H1 (cell line): ENCODE measurements around the gene CFAP100. TPM values are rescaled to one million over a fixed set of nuclear protein-coding genes. Genes with fewer than 3 reads are reported as not detected.

Experiments used
- CTCF ChIA-PET: fragments of 300-600 bp; sonication (Branson Sonifier 250); formaldehyde crosslinking; loops from one replicate; lab custom pipeline; 2021; ENCODE audit not compliant: partially characterized antibody; lab: Charles Lee
- POLR2A ChIA-PET: fragments of 300-600 bp; sonication (Branson Sonifier 250); formaldehyde crosslinking; loops from one replicate; lab custom pipeline; 2021; ENCODE audit warnings: inconsistent platforms; ENCODE audit not compliant: partially characterized antibody; lab: Charles Lee
- DNase-seq, 2 experiments: peaks; one replicate each; pipeline versions ENCODE4 v3.0.0 to v3.0.0-alpha.2; 2010 to 2022; ENCODE audit warnings: low spot score in 2 of 2, low read depth in 1 of 2, mixed read lengths in 1 of 2
- FAIRE-seq: peaks from 2 replicates; lab custom pipeline; 2011; peaks lifted over from hg19 to GRCh38; lab: Jason Lieb, UNC
- H2AFZ ChIP-seq: 2 replicates; pipeline ENCODE4 v1.8.1; 2012; ENCODE audit warnings: low read length, inconsistent platforms
- H2AK5ac ChIP-seq: 2 replicates; pipeline ENCODE4 v1.6.1; 2013; ENCODE audit warnings: low read depth, low read length
- H2BK120ac ChIP-seq: replicated peaks from 2 replicates; pipeline ENCODE3; 2013; ENCODE audit warnings: low read depth, low read length, inconsistent platforms
- H2BK12ac ChIP-seq: 2 replicates; pipeline ENCODE4 v1.6.1; 2013; ENCODE audit warnings: low read depth, low read length
- H2BK15ac ChIP-seq: 2 replicates; pipeline ENCODE4 v1.6.1; 2013; ENCODE audit warnings: low read length
- H2BK20ac ChIP-seq: 2 replicates; pipeline ENCODE4 v1.6.1; 2013; ENCODE audit warnings: low read length
- H2BK5ac ChIP-seq: 2 replicates; pipeline ENCODE4 v1.6.1; 2013; ENCODE audit warnings: low read depth, low read length
- H3K14ac ChIP-seq: 2 replicates; pipeline ENCODE4 v1.6.1; 2013; ENCODE audit warnings: inconsistent platforms; ENCODE audit not compliant: insufficient read length
- H3K18ac ChIP-seq: 2 replicates; pipeline ENCODE4 v1.6.1; 2013; ENCODE audit warnings: low read length; ENCODE audit errors: extremely low read depth
- H3K23ac ChIP-seq: 2 replicates; pipeline ENCODE4 v1.6.1; 2013; ENCODE audit warnings: inconsistent platforms; ENCODE audit not compliant: insufficient read length
- H3K23me2 ChIP-seq: 2 replicates; pipeline ENCODE4 v1.6.1; 2013; ENCODE audit warnings: low read depth, low read length
- H3K27ac ChIP-seq: 2 replicates; pipeline ENCODE4 v1.6.1; 2011; ENCODE audit warnings: low read depth, low read length, inconsistent platforms
- H3K27me3 ChIP-seq, 4 experiments: replicated peaks in 1 of 4; 1 replicate in 1 of 4; 2 replicates in 3 of 4; pipeline versions ENCODE4 v1.6.1 to v1.8.1; 2011 to 2013; ENCODE audit warnings: low read length in 3 of 4, mild to moderate bottlenecking in 3 of 4, inconsistent platforms in 2 of 4, mixed read lengths in 2 of 4, moderate library complexity in 1 of 4; ENCODE audit not compliant: control insufficient read depth in 3 of 4, insufficient read depth in 3 of 4; ENCODE audit errors: extremely low read depth in 1 of 4
- H3K36me3 ChIP-seq, 4 experiments: 2 replicates each; pipeline versions ENCODE4 v1.6.1 to v1.8.1; 2011 to 2013; ENCODE audit warnings: mild to moderate bottlenecking in 4 of 4, low read length in 3 of 4, moderate library complexity in 2 of 4, control low read depth in 1 of 4, inconsistent platforms in 1 of 4; ENCODE audit not compliant: insufficient read depth in 4 of 4, control insufficient read depth in 2 of 4
- H3K4ac ChIP-seq: replicated peaks from 2 replicates; pipeline ENCODE3; 2013; ENCODE audit warnings: low read length, low read depth, mixed read lengths, inconsistent platforms; ENCODE audit not compliant: insufficient read length
- H3K4me1 ChIP-seq, 4 experiments: replicated peaks in 1 of 4; 1 replicate in 1 of 4; 2 replicates in 3 of 4; pipeline versions ENCODE4 v1.6.1 to v1.8.1; 2011 to 2013; ENCODE audit warnings: low read length in 3 of 4, inconsistent platforms in 2 of 4, mixed read lengths in 1 of 4; ENCODE audit not compliant: insufficient read depth in 4 of 4, control insufficient read depth in 3 of 4
- H3K4me2 ChIP-seq, 2 experiments: 2 replicates each; pipeline versions ENCODE4 v1.6.1 to v1.8.1; 2011 to 2013; ENCODE audit warnings: low read depth in 2 of 2, low read length in 2 of 2, control low read depth in 1 of 2, inconsistent platforms in 1 of 2, mild to moderate bottlenecking in 1 of 2; ENCODE audit not compliant: insufficient read depth in 1 of 2
- H3K4me3 ChIP-seq, 4 experiments: fragments of 200-600, 300-600 bp in 1 of 4; sonication (generic), shearing (Covaris generic), sonication (Bioruptor Twin) in 1 of 4; 2 replicates each; pipeline versions ENCODE4 v1.5.1 to v1.8.1; 2011 to 2016; ENCODE audit warnings: low read length in 4 of 4, low read depth in 3 of 4, control low read depth in 2 of 4, inconsistent platforms in 2 of 4, mild to moderate bottlenecking in 2 of 4, mixed read lengths in 1 of 4, moderate library complexity in 1 of 4; ENCODE audit not compliant: insufficient read depth in 2 of 4; ENCODE audit errors: extremely low read depth in 1 of 4
- H3K56ac ChIP-seq: replicated peaks from 2 replicates; pipeline ENCODE3; 2013; ENCODE audit warnings: low read depth, mild to moderate bottlenecking, mixed read lengths, low read length, inconsistent platforms; ENCODE audit not compliant: insufficient read length
- H3K79me1 ChIP-seq: 2 replicates; pipeline ENCODE4 v1.6.1; 2013; ENCODE audit warnings: low read depth, low read length, control low read depth
- H3K79me2 ChIP-seq, 2 experiments: 2 replicates each; pipeline versions ENCODE4 v1.6.1 to v1.8.1; 2012 to 2013; ENCODE audit warnings: low read length in 2 of 2, mild to moderate bottlenecking in 2 of 2, inconsistent platforms in 1 of 2; ENCODE audit not compliant: insufficient read depth in 2 of 2, control insufficient read depth in 1 of 2
- H3K9ac ChIP-seq, 4 experiments: replicated peaks in 1 of 4; 1 replicate in 1 of 4; 2 replicates in 3 of 4; pipeline versions ENCODE4 v1.6.1 to v1.8.1; 2011 to 2013; ENCODE audit warnings: low read depth in 3 of 4, low read length in 3 of 4, control low read depth in 2 of 4, mild to moderate bottlenecking in 2 of 4, moderate library complexity in 2 of 4, inconsistent platforms in 1 of 4; ENCODE audit errors: extremely low read depth in 1 of 4
- H3K9me3 ChIP-seq, 2 experiments: 2 replicates each; pipeline versions ENCODE4 v1.6.1 to v1.8.1; 2012 to 2013; ENCODE audit warnings: mild to moderate bottlenecking in 2 of 2, moderate library complexity in 2 of 2, control low read depth in 1 of 2, inconsistent platforms in 1 of 2, low read depth in 1 of 2, low read length in 1 of 2, mixed read lengths in 1 of 2; ENCODE audit not compliant: insufficient read depth in 2 of 2
- H4K20me1 ChIP-seq, 2 experiments: replicated peaks in 1 of 2; 2 replicates each; pipeline versions ENCODE3 to v1.8.1; 2011 to 2013; ENCODE audit warnings: inconsistent platforms in 2 of 2, low read length in 2 of 2, mild to moderate bottlenecking in 1 of 2; ENCODE audit not compliant: insufficient read depth in 2 of 2, control insufficient read depth in 1 of 2
- H4K5ac ChIP-seq: 2 replicates; pipeline ENCODE4 v1.6.1; 2013; ENCODE audit warnings: low read length, low read depth, mixed read lengths, inconsistent platforms; ENCODE audit not compliant: insufficient read length
- H4K8ac ChIP-seq: 2 replicates; pipeline ENCODE4 v1.8.0; 2013; ENCODE audit warnings: mild to moderate bottlenecking, moderate library complexity, low read length, inconsistent platforms; ENCODE audit not compliant: insufficient read depth; ENCODE audit errors: extremely low read depth
- H4K91ac ChIP-seq: replicated peaks from 2 replicates; pipeline ENCODE3; 2013; ENCODE audit warnings: low read length, mixed read lengths, inconsistent platforms; ENCODE audit not compliant: insufficient read length
- YY1 ChIP-seq: IDR thresholded peaks from 2 replicates; pipeline ENCODE4 v1.6.1; 2011; ENCODE audit warnings: low read depth, mild to moderate bottlenecking, low read length
- WGBS, 2 experiments: shearing (Covaris generic) in 1 of 2; methylation state at CpG; one replicate each; pipeline versions ENCODE4 v1.1.6 to v1.1.7; 2013 to 2015; ENCODE audit warnings: low lambda C conversion rate in 2 of 2, mixed read lengths in 2 of 2, inconsistent platforms in 1 of 2, low coverage in 1 of 2, missing lambda C conversion rate in 1 of 2; ENCODE audit not compliant: insufficient replicate concordance in 2 of 2, insufficient coverage in 1 of 2, insufficient read length in 1 of 2; ENCODE audit errors: extremely low coverage in 1 of 2, missing lambda C conversion rate in 1 of 2; 5-methylcytosine and 5-hydroxymethylcytosine counted together
- polyA plus RNA-seq, 7 experiments: library from polyadenylated mRNA; depleted of rRNA in 3 of 7; stranded (reverse) in 5 of 7; unstranded in 2 of 7; fragments of >200 nt in 5 of 7; fragments of 200-250 nt in 2 of 7; gene quantifications; 1 replicate in 5 of 7; 2 replicates in 1 of 7; 4 replicates in 1 of 7; pipeline versions ENCODE4 v1.2.1 to v1.2.3, GENCODE V29; 2011 to 2013; ENCODE audit warnings: missing spikeins in 2 of 7, mixed read lengths in 2 of 7
- total RNA-seq: library from RNA; stranded (reverse); fragmentation: NEBNext Ultra II Directional; extraction: Animal tissue kit (Norgen Biotek cat#: 25700); gene quantifications from 2 replicates; pipeline ENCODE4 v1.2.1, GENCODE V29; 2021

Gene CFAP100
- total and polyA plus RNA-seq, 2 of the 8 experiments (the other 6 are each of a cell fraction or from before 2014, with no cell fraction given): 0.17 TPM; not detected in 1

DNA sequence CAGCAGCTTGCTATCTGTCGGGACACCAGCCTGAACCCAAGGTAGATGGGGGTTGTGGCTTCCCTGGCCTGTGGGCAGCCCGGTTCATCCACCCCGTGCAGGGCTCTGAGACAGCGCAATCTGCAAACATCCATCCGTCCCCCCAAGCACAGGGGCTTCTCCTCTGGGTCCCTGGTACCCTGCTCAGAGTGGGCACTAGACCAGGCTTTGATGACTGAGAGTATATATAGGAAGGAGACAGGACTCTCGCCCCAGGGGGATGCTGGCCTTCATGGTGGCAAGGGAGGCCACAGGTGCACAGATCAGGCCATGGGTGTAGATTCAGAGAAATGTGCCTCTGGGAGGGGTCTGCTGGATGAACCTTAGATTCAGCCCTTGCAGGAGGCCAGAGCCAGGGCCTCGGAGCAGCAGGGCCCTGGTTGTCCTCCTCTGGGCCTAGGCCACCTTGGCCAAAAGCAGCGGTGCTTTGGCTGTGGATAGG, 40.3 kb downstream of the CFAP100 start:
- no peak overlapping the region for H3K4me2 ChIP-seq
- H4K8ac ChIP-seq: no peak overlapping the region
- H3K4me1 ChIP-seq: no peaks in the 10 kb centered on the region; a peak in 1 of 7 replicates
- H3K79me2 ChIP-seq: no peaks in the 10 kb centered on the region
- no peaks in the 10 kb centered on the region for H3K9me3 ChIP-seq
- H3K4ac ChIP-seq: no peak overlapping the region
- H3K4me3 ChIP-seq: no peak overlapping the region
- H3K27ac ChIP-seq: no peak overlapping the region
- ChIA-PET POLR2A (interaction anchor here (0.6 to 2.8 kb wide), 4 partner anchors 11 to 436 kb away, joined by 3 to 13 read pairs (median 6); no protein-coding TSS in a partner anchor), CTCF (interaction anchor here (0.8 to 2.0 kb wide), 4 partner anchors 22 to 276 kb away, joined by 3 to 5 read pairs (median 3); no protein-coding TSS in a partner anchor)
- H2BK12ac ChIP-seq: no peak overlapping the region
- no peak overlapping the region for H3K9ac ChIP-seq
- H4K91ac ChIP-seq: no peak overlapping the region
- no peak for DNase-seq
- H2BK120ac ChIP-seq: no peak overlapping the region
- 85% methylated on average over 5 of the region's 8 CpGs; no CpG with 5 or more reads in 1 of the 2 experiments for WGBS, 2 experiments
- peaks cover 0 to 4% (median 0%) of the 10 kb centered on the region in 4 experiments; a peak in 2 of 8 replicates for H3K36me3 ChIP-seq
- H3K79me1 ChIP-seq: no peaks in the 10 kb centered on the region; the same call in 1 of the 2 replicates
- H2BK5ac ChIP-seq: no peak overlapping the region
- no peak overlapping the region for H2BK20ac ChIP-seq
- H4K5ac ChIP-seq: no peak overlapping the region
- no peak overlapping the region for H3K56ac ChIP-seq
- no peak overlapping the region for H2AK5ac ChIP-seq
- H4K20me1 ChIP-seq: peaks cover 1 to 4% of the 10 kb centered on the region in 2 experiments
- no peak overlapping the region for H3K14ac ChIP-seq
- no peak overlapping the region for H3K23ac ChIP-seq
- no peak for FAIRE-seq
- no peaks in the 10 kb centered on the region for H3K27me3 ChIP-seq
- H3K23me2 ChIP-seq: no peaks in the 10 kb centered on the region
- H2BK15ac ChIP-seq: no peak overlapping the region
- H3K18ac ChIP-seq: no peak overlapping the region
- no peak overlapping the region for H2AFZ ChIP-seq
- TF ChIP-seq YY1: no peak
